ENCODE data around the gene DENND1A.

DENND1A gene

GRCh38 chr9:123929177-123929869, 603 bp downstream of the DENND1A start:
- no peak for TF ChIP-seq CTCF (IDR thresholded peaks at IDR 0.05)

- no peak for TF ChIP-seq CTCF (IDR thresholded peaks at IDR 0.05)
These were observed 1.3 kb downstream of the DENND1A start for GRCh38 chr9:123928533-123929176.

GRCh38 chr9:123927625-123928532, 2.0 kb downstream of the DENND1A start:
- TF ChIP-seq CTCF (IDR thresholded peaks at IDR 0.05): no peak

DNA sequence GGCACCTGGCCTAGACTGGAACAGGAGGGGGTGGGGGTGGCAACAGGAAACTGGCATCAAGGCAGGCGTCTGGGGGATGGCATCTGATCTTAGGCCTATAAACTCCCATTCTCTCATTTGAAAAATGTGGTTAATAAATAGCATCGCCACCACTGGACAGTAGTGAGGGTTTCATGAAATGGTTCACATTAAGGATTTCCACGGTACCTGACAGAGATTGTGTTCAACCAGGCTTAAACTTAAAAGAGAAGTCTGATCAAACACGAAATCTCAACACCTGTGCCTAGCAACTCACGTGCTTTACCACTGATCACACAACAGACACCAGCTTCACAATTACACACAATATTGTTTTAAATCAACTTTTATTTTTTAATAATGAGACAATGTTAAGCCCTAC, 3.0 kb downstream of the DENND1A start:
- no peak for TF ChIP-seq CTCF (IDR thresholded peaks at IDR 0.05)

DNA sequence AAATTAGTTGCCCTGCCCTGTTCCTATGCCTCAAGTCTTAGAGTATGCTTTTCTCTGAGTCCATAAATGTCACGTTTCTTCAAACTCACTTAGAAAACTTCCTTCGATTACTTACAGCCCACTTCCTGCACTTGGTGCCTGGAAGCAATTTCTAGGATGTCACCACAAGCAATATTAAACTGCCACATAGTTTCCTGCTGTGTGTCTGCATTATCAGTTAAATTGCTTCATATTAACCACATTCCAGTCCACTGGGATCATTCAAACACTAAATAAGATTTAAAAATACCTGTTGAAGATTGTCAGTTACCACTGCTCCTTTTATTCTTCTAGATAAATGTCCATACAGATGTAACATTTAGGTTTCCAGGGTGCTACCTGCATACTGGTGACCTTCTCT, 4.1 kb downstream of the DENND1A start:
- no peak for TF ChIP-seq CTCF (IDR thresholded peaks at IDR 0.05)

DNA sequence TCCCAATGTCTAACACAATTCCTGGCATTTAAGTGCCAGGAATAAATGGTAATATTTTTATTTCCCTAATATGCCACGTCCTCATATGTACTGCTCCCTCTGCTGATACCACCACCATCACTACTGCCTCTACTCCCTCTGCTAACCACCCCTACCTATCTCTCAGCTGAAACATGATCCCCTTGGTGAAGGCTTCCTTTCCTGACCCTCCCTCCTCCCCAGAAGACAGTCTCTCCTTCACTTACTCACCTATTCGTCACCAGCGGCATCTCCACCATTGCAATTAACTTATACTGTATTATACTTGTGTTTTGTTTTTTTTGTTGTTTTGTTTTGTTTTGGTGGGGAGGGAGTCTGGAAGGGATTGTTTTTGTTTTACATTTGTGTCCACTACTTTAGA, 4.8 kb downstream of the DENND1A start:
- TF ChIP-seq CTCF (IDR thresholded peaks at IDR 0.05): no peak

DNA sequence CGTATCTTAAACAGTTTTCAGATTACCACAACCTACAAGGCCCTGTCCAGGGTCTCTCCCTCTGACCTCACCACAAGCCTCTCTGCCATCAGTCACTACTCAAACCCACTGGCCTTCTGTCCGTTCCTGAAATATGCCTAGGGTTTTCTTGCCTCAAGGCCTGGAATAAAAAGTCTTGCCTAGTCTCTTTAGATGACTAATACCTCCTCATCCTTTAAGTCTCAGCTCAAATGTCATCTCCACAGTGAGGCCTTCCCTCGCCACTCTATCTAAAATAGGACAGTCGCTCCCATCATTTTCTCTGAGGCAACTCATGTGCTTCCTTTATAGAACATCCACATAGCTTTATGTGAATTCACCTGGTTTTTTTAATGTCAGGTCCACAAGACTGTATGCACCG, 5.2 kb downstream of the DENND1A start:
- TF ChIP-seq CTCF (IDR thresholded peaks at IDR 0.05): no peak

Data from LNCAP (cell line).